Stimulated activated CD4-positive, alpha-beta T cell treated with anti-CD3 and anti-CD28 coated beads, Interleukin-1b, Interleukin-23, amount 100 ng/mL, for 1 hour (primary cell): Measurements from ENCODE around the gene IFITM2.
"Not testable (repeated sequence)": the region's sequence is repeated elsewhere in the genome, so short reads cannot be mapped to it uniquely, and the experiment has no call there.

Source experiments
- DNase-seq, 2 donors: peaks; one replicate each; pipeline ENCODE4 v3.0.0-alpha.2; 2020; ENCODE audit warnings: low read depth in 2 of 2

The IFITM2 gene

GRCh38 chr11:342328-342727, 34.7 kb downstream of the IFITM2 start:
- DNase-seq, result no peak

- DNase-seq, result no peak
Observed at GRCh38 chr11:344836-345578, 37.4 kb downstream of the IFITM2 start.

- no peak for DNase-seq
Observed at GRCh38 chr11:346529-346928, 38.9 kb downstream of the IFITM2 start.

- not testable (repeated sequence) for DNase-seq
Observed at GRCh38 chr11:349270-349954, 41.8 kb downstream of the IFITM2 start.

DNA sequence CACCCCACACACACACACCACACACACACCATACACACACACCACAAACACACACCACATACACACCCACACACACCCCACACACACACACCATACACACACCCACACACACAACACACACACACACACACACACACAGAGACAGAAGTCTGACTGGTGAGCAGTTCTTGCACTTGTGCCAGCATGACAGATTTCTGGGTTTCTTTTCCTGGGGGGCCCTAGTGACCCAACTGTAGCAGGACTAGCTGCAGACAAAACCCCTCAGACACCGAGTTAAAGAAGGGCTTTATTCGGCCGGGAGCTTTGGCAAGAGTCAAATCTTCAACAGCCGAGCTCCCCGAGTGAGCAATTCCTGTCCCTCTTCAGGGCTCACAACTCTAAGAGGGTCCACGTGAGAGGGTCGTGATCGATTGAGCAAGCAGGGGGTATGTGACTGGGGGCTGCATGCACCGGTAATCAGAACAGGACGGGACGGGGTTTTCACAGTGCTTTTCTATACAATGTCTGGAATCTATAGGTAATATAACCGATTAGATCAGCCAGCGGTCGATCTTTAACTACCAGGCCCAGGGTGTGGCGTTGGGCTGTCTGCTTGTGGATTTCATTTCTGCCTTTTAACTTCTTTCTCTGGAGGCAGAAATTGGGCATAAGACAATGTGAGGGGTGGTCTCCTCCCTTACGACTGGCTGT, 42.6 kb downstream of the IFITM2 start:
- DNase-seq, result not testable (repeated sequence)

DNA sequence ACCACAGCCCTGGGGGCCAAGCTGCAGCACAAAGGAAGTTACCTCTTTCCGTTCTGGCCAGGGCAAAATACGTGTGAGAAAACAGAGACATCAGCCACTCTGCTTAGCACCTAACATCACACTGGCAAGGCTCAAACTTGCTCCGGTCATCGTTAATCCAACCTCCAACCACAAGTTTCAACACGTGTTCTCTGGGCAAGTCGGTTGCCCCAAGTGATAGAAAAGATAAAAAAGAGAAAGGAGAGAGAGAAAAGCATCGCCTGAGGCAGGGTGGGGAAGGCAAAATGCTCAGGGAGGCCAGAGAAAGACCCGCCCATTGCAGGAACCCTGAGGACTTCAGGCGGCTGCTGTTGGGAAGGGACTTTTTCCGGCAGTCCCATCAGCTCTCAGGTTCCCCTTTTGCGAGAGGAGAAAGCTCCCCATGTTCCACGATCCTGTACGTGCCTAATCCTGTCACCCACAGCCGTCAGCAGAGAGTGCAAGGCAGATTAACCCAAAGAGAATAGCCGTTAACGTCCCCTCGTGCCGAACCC, 43.2 kb downstream of the IFITM2 start:
- no peak for DNase-seq

DNA sequence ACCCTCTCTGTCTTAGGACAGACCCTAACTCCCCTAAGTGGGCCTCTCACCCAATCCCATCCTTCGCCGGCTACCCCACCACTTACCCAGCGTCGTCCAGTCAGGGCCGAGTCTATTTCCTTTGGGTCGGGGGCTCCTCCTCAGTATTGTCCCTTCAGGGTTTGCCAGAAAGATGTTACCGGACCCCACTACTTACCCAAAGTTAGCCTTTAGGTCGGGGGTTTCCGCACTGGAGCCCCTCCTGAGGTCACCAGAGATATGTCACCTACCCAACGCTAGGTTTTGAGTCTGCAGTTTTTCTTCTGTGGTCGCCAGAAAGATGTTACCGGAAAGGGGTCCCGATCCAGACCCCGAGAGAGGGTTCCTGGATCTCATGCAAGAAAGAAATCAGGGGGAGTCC, 43.8 kb downstream of the IFITM2 start:
- DNase-seq, result no peak

DNA sequence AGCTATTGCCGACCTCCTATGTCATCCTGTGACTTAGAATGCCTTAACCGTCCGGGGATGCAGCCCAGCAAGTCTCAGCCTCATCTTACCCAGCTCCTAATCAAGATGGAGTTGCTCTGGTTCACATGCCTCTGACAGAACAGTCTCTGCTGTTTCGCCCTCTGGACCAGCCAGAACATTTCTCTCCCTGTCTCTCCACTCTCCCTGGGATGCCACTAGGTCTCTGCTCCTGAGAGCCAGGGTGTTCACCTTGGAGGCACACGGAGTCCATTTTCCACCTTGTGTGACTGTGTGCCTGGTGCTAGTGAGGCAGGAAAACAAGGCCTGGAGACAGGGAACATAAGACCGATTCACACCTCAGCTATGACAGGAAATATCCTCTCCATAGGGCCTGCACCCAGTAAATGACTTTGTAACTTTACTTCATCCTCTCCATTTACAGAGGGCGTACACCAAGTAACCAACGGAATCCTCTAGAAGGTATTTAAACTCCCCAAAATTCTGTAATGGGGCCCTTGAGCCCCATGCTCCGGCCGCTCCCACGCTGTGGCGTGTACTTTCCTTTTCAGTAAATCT, 44.9 kb downstream of the IFITM2 start:
- no peak for DNase-seq

GRCh38 chr11:353179-353873, 45.7 kb downstream of the IFITM2 start:
- no peak for DNase-seq

DNA sequence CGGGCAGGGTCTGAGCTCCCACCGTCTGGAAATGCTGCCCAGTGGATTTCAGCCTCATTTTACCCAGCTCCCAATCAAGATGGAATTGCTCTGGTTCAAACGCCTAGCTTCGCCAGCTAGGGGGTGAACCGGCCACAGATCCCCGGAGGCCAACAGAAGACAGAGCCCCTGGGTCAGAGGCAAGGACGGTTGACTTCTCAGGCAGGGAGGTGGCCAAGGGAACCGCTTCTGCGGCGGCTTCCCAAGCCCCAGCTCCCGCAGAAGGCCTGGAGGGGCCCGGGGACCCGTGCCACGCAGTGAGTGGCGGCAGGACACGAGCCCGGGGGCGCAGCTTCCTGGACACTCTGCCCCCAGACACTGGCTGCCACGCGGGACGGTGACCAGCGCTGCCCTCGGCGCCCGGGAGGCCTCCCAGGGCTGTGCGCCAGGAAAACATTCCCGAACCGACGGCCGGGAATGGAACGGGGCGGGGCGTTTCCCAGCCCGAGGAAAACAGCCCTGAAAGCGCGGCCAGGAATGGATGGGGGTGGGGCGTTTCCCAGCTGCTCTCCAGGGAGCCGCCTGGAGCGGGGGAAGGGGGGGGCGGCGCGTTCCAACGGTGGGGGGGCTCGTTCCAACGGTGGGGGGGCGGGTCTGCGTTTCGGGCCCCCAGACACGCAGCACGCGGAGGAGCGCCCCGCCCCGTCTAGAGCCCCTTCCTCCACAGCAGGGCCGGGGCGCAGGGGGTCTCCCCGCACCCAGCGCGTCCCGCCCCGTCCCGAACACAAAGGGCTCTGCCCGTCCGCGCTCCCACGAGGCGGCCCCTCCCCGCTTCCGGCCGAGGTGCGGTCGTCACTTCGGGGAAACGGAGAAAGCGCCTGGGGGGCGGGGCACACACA, 48.2 kb downstream of the IFITM2 start:
- DNase-seq, result peak; percentile 72 to 84

DNA sequence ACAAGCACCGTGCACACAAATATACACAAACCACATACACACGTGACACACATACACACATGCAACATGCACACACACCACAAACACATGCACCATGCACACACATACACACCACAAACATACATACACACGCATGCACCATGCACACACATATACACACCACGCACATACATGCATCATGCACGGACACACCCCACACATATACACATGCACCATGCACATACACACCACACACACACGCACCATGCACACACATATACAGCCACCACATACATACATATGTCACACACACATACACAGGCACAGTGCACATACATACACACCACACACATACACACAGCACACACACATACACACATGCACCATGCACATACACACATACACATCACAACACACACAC, 49.0 kb downstream of the IFITM2 start:
- DNase-seq, result no peak

DNA sequence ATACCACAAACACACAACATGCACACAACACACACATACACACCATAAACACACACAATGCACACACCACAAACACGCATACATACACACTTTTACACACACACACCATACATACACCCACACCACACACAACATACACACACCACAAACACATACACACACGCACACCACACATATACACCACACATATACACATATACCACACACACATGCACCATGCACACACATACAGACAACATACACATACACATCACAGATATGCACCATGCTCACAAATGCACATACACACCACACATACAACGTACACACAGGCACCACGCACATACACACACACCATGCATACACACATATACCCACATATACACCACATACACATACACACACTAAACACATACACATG, 50.0 kb downstream of the IFITM2 start:
- DNase-seq, result no peak

DNA sequence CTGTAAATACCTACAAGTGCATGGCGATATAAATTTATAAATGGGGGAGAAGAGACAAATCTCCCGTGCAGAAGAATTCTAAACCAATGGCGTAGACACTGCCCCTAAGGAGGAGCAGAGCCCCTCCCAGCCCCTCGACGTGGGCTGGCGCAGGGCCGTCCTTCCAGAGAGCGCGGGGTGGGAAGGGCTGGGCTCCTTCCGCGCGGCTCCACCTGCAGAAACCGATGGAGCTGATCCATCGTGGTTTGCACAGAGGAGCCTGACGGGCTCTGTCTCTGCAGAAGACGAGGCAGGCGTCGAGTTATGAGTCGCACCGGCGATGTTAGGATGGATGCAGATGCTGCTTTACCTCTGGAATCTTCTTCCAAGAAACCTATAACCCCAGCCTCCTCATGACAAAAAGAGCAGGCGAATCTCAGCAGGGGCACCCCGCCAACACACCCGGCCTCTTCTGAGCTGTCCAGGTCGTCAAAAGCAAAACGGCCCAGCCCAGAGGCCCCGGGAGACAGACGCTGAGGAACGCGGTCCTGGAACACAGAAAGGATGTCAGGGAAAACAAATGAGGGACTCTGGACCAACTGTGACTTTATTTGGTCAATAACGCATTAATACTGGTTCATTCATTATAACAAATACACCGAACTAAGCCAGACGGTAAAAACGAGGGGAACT, 50.6 kb downstream of the IFITM2 start:
- DNase-seq, result no peak
